K562 (cell line): Measurements from ENCODE around the gene SIGLEC7. TPM values are rescaled to one million over a fixed set of nuclear protein-coding genes. Genes with fewer than 3 reads are reported as not detected.

Source experiments
- ATAC-seq: fragments of 200-7000 bp; cut with Tn5 transposase; 3 replicates; pipeline ENCODE4 v1.9.1; 2020; ENCODE audit warnings: moderate library complexity
- BruUV-seq: library from RNA; stranded (reverse); fragments of 400-500 nt; replicated peaks from 2 replicates; lab custom pipeline; 2021; lab: Mats Ljungman, UMichigan
- CTCF ChIA-PET: fragments of 300-600 bp; formaldehyde crosslinking; extraction: SDS; loops from one replicate; lab custom pipeline; 2021; ENCODE audit warnings: low intra/inter-chr PET ratio; lab: Yijun Ruan, JAX
- POLR2A ChIA-PET: fragments of 300-600, 350-650 bp; sonication (Branson Sonifier 250); formaldehyde crosslinking; extraction: SDS; loops from one replicate; lab custom pipeline; 2021; ENCODE audit warnings: antibody characterized with exemption, inconsistent platforms; lab: Yijun Ruan, JAX
- DNase-seq, 4 experiments: peaks; one replicate each; pipeline versions ENCODE4 v3.0.0 to v3.0.0-alpha.2; 2011 to 2018; ENCODE audit warnings: low spot score in 3 of 4, mixed read lengths in 3 of 4; ENCODE audit errors: extremely low read depth in 1 of 4
- FAIRE-seq: peaks from 2 replicates; lab custom pipeline; 2011; peaks lifted over from hg19 to GRCh38; lab: Jason Lieb, UNC
- H2AFZ ChIP-seq: 2 replicates; pipeline ENCODE4 v1.6.0; 2011; ENCODE audit warnings: low read depth, low read length, control low read depth, inconsistent platforms
- H3K27ac ChIP-seq: fragments of 200-600 bp; 3 replicates; pipeline ENCODE4 v1.8.0; 2011; ENCODE audit warnings: low read depth, mild to moderate bottlenecking, control low read depth, inconsistent platforms, low read length, moderate library complexity, mixed read lengths; ENCODE audit errors: extremely low read depth
- H3K27me3 ChIP-seq, 2 experiments: fragments of 300-600 bp in 1 of 2; 2 replicates in 1 of 2; 3 replicates in 1 of 2; pipeline versions ENCODE4 v1.6.0 to v1.8.0; 2011; ENCODE audit warnings: inconsistent platforms in 2 of 2, low read length in 2 of 2, mild to moderate bottlenecking in 1 of 2, mixed read lengths in 1 of 2, moderate library complexity in 1 of 2; ENCODE audit not compliant: control insufficient read depth in 2 of 2, insufficient read depth in 2 of 2
- H3K36me3 ChIP-seq: fragments of 300-600 bp; 3 replicates; pipeline ENCODE4 v1.8.0; 2011; ENCODE audit warnings: mild to moderate bottlenecking, low read length, inconsistent platforms; ENCODE audit not compliant: control insufficient read depth, insufficient read depth
- H3K4me1 ChIP-seq, 2 experiments: fragments of 200-600 bp in 1 of 2; replicated peaks in 1 of 2; 2 replicates in 1 of 2; 3 replicates in 1 of 2; pipeline versions ENCODE4 v1.5.1 to v1.8.0; 2011; ENCODE audit warnings: inconsistent platforms in 2 of 2, low read length in 2 of 2, mild to moderate bottlenecking in 1 of 2, mixed read lengths in 1 of 2, moderate library complexity in 1 of 2; ENCODE audit not compliant: control insufficient read depth in 2 of 2, insufficient read depth in 2 of 2
- H3K4me2 ChIP-seq: 2 replicates; pipeline ENCODE4 v1.6.1; 2011; ENCODE audit warnings: low read length, control low read depth, inconsistent platforms, mixed read lengths; ENCODE audit not compliant: insufficient read depth
- H3K4me3 ChIP-seq: fragments of 200-600 bp; sonication (generic), shearing (Covaris generic); 2 replicates; pipeline ENCODE4 v1.5.1; 2016; ENCODE audit warnings: control low read depth, inconsistent platforms
- H3K79me2 ChIP-seq: fragments of 200-600 bp; 3 replicates; pipeline ENCODE4 v1.8.0; 2011; ENCODE audit warnings: low read length, inconsistent platforms; ENCODE audit not compliant: control insufficient read depth, insufficient read depth
- H3K9ac ChIP-seq, 2 experiments: 2 replicates each; pipeline versions ENCODE4 v1.6.0 to v1.6.1; 2011; ENCODE audit warnings: low read depth in 2 of 2, low read length in 2 of 2, control low read depth in 1 of 2, inconsistent platforms in 1 of 2, mild to moderate bottlenecking in 1 of 2, mixed read lengths in 1 of 2; ENCODE audit not compliant: insufficient read depth in 1 of 2
- H3K9me1 ChIP-seq: one replicate; pipeline ENCODE4 v1.6.0; 2011; ENCODE audit warnings: inconsistent platforms, mild to moderate bottlenecking, low read length, moderate library complexity; ENCODE audit not compliant: control insufficient read depth, insufficient read depth
- H3K9me3 ChIP-seq: replicated peaks from 2 replicates; pipeline ENCODE4 v1.5.1; 2011; ENCODE audit warnings: low read depth, low read length, inconsistent platforms; ENCODE audit not compliant: control insufficient read depth, insufficient read depth
- H4K20me1 ChIP-seq: replicated peaks from 2 replicates; pipeline ENCODE4 v1.6.1; 2011; ENCODE audit warnings: low read length, inconsistent platforms, mixed read lengths; ENCODE audit not compliant: control insufficient read depth, insufficient read depth
- CAMTA2 ChIP-seq: fragments of 250-450 bp; sonication (Bioruptor Pico); conservative IDR thresholded peaks from 2 replicates; pipeline ENCODE4 v1.5.1; 2022
- NCOR1 ChIP-seq: fragments of 450-650 bp; IDR thresholded peaks from 2 replicates; pipeline ENCODE4 v1.6.1; 2016; ENCODE audit warnings: mild to moderate bottlenecking, moderate library complexity
- SUPT5H ChIP-seq: fragments of 450-650 bp; IDR thresholded peaks from 2 replicates; pipeline ENCODE4 v1.6.1; 2016
- WGBS: fragments of 100-300 bp; shearing (Covaris generic); methylation state at CpG from one replicate; pipeline ENCODE4 v1.1.6; 2016; ENCODE audit warnings: low coverage, mixed read lengths; ENCODE audit not compliant: insufficient coverage; ENCODE audit errors: missing lambda C conversion rate; 5-methylcytosine and 5-hydroxymethylcytosine counted together
- in situ Hi-C: fragments of 300-500 bp; cut with MboI; formaldehyde crosslinking; loops from 4 replicates; pipeline ENCODE4 v1.15.0; 2018; ENCODE audit warnings: inconsistent platforms, mixed read lengths
- intact Hi-C: fragments of 100-400 bp; cut with micrococcal nuclease; formaldehyde crosslinking; loops from 2 replicates; pipeline ENCODE4 v1.14.2; 2022
- polyA plus RNA-seq, 8 experiments: library from polyadenylated mRNA; depleted of rRNA in 4 of 8; stranded (reverse) in 5 of 8; unstranded in 3 of 8; fragments of >200 nt; fragmentation: Nextera tagmentation in 2 of 8; fragmentation: Illumina TruSeq in 1 of 8; extraction: Ambion mirVana in 2 of 8; extraction: Trizol in 1 of 8; gene quantifications; 2 replicates each; pipeline versions ENCODE4 v1.2.1 to v1.2.3, GENCODE V29; 2011 to 2014; ENCODE audit warnings: inconsistent platforms in 1 of 8, missing spikeins in 1 of 8
- total RNA-seq, 7 experiments: library from RNA; depleted of rRNA in 6 of 7; stranded (reverse); fragments of >200 nt in 6 of 7; fragmentation: Illumina TruSeq in 2 of 7; extraction: Trizol in 2 of 7; gene quantifications; 2 replicates each; pipeline versions ENCODE4 v1.2.1 to v1.2.3, GENCODE V29; 2011 to 2021; ENCODE audit warnings: low replicate concordance in 1 of 7
- TF ChIP-seq, protein P1 (sequence below): fragments of 200-800 bp; sonication (Bioruptor generic); IDR thresholded peaks from 2 replicates; pipeline ENCODE4 v1.6.1; 2017; ENCODE audit warnings: missing genetic modification characterization, missing compliant biosample characterization

The SIGLEC7 gene
- total and polyA plus RNA-seq, 9 of the 15 experiments (the other 6 are each of a cell fraction or from before 2014, with no cell fraction given), result 0.10 to 0.12 TPM; not detected in 7

DNA sequence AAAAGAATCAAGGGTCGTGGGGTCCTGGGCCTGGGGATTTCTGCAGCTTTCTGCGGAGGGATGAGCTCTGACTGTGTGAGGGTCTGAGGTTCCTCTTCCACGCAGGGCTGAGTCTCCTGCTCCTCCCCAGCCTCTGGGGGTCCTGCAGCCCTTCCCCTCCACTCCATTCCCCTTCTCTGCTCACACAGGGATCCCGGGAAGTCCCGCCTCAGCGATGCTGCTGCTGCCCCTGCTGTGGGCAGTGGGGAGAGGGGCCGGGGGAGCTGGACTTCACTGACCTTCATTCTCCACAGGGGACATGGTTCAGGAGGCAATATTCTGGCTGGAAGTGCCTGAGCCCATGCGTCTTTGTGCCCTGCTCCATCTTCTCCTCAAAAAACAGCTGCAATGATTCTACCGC, 56.5 kb downstream of the SIGLEC7 start:
- Histone ChIP-seq H2AFZ (no peak overlapping the region), H3K9me1 (no peaks in the 10 kb centered on the region), H4K20me1 (no peaks in the 10 kb centered on the region), H3K36me3 (no peaks in the 10 kb centered on the region), H3K9me3 (no peaks in the 10 kb centered on the region), H3K79me2 (no peaks in the 10 kb centered on the region), H3K4me3 (no peak overlapping the region), H3K27me3 (peaks cover 5 to 50% of the 10 kb centered on the region in 2 experiments; a peak in 3 of 5 replicates), H3K4me2 (no peak overlapping the region), H3K9ac (no peak overlapping the region), H3K4me1 (peaks cover 4 to 11% of the 10 kb centered on the region in 2 experiments; a peak in 3 of 5 replicates), H3K27ac (no peak overlapping the region)
- BruUV-seq, result no TSS peak
- TF ChIP-seq, protein P1, sequence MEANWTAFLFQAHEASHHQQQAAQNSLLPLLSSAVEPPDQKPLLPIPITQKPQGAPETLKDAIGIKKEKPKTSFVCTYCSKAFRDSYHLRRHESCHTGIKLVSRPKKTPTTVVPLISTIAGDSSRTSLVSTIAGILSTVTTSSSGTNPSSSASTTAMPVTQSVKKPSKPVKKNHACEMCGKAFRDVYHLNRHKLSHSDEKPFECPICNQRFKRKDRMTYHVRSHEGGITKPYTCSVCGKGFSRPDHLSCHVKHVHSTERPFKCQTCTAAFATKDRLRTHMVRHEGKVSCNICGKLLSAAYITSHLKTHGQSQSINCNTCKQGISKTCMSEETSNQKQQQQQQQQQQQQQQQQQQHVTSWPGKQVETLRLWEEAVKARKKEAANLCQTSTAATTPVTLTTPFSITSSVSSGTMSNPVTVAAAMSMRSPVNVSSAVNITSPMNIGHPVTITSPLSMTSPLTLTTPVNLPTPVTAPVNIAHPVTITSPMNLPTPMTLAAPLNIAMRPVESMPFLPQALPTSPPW (CRISPR knock-in tag), result no peak
- CTCF ChIA-PET, result interaction anchor here (0.6 kb wide), 1 partner anchor 23 kb away, joined by 3 read pairs; no protein-coding TSS in a partner anchor
- intact Hi-C loops (no loop called here), in situ Hi-C loops (no loop called here)
- WGBS, result 21% methylated on average over 9 of the region's 9 CpGs
- FAIRE-seq (no peak), ATAC-seq (no peak), DNase-seq (no peak)
- POLR2A ChIA-PET, result interaction anchor here (0.6 to 1.0 kb wide), 2 partner anchors 10 to 17 kb away, joined by 3 to 4 read pairs; no protein-coding TSS in a partner anchor

DNA sequence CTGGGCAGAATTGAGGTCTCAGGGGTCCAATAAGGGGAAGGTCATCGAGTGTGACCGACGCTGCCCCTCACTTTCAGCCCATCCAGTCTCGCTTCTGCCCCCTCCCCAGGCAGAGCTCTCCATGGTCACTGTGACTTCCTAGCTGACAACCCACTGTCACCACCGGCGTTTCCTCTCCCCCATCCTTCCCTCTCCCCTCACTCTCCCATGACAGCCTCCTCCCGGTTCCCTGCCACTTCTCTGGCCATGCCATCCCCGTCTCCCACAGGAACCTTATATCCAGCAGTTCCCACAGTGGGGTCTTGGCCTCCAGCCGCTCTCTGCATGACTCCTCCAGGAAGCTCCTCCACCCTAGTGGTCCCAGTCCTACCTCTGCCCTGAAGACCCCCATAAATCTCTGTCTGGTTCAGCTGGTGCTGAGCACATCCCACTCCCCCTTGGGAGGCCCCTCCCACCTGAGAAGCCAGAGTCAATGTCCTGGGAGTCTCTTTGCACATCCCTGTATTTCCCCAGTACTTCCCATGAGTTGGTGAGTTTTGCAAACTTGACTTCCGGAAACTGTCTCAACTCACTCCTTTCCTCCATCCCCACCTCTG, 58.1 kb downstream of the SIGLEC7 start:
- TF ChIP-seq SUPT5H (no peak), CAMTA2 (no peak), NCOR1 (no peak)
- WGBS, result 8% methylated on average over 7 of the region's 10 CpGs
- BruUV-seq, result no TSS peak
- DNase-seq (no peak), FAIRE-seq (no peak), ATAC-seq (no peak)
- CTCF ChIA-PET, result no interaction called here
- Histone ChIP-seq H3K36me3 (no peaks in the 10 kb centered on the region), H3K9ac (peak overlapping the region in 1 of 2 experiments; percentile 46; a peak in 1 of 4 replicates), H3K79me2 (no peaks in the 10 kb centered on the region), H3K27me3 (peaks cover 5 to 35% of the 10 kb centered on the region in 2 experiments; a peak in 3 of 5 replicates), H2AFZ (no peak overlapping the region), H3K4me2 (no peak overlapping the region), H3K4me1 (peaks cover 0 to 5% of the 10 kb centered on the region in 2 experiments; a peak in 3 of 5 replicates), H4K20me1 (no peaks in the 10 kb centered on the region), H3K9me1 (no peaks in the 10 kb centered on the region), H3K9me3 (no peaks in the 10 kb centered on the region), H3K4me3 (no peak overlapping the region), H3K27ac (no peak overlapping the region)
- in situ Hi-C loops (no loop called here), intact Hi-C loops (no loop called here)
- POLR2A ChIA-PET, result no interaction called here
